GM19193 (cell line): Measurements from ENCODE around the gene ATG14.

Source experiments
- POLR2A ChIP-seq: IDR thresholded peaks from 4 replicates; pipeline ENCODE4 v1.6.1; 2011; ENCODE audit not compliant: insufficient read depth, insufficient read length; ENCODE audit errors: extremely low read depth

Gene ATG14, protein sequence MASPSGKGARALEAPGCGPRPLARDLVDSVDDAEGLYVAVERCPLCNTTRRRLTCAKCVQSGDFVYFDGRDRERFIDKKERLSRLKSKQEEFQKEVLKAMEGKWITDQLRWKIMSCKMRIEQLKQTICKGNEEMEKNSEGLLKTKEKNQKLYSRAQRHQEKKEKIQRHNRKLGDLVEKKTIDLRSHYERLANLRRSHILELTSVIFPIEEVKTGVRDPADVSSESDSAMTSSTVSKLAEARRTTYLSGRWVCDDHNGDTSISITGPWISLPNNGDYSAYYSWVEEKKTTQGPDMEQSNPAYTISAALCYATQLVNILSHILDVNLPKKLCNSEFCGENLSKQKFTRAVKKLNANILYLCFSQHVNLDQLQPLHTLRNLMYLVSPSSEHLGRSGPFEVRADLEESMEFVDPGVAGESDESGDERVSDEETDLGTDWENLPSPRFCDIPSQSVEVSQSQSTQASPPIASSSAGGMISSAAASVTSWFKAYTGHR

DNA sequence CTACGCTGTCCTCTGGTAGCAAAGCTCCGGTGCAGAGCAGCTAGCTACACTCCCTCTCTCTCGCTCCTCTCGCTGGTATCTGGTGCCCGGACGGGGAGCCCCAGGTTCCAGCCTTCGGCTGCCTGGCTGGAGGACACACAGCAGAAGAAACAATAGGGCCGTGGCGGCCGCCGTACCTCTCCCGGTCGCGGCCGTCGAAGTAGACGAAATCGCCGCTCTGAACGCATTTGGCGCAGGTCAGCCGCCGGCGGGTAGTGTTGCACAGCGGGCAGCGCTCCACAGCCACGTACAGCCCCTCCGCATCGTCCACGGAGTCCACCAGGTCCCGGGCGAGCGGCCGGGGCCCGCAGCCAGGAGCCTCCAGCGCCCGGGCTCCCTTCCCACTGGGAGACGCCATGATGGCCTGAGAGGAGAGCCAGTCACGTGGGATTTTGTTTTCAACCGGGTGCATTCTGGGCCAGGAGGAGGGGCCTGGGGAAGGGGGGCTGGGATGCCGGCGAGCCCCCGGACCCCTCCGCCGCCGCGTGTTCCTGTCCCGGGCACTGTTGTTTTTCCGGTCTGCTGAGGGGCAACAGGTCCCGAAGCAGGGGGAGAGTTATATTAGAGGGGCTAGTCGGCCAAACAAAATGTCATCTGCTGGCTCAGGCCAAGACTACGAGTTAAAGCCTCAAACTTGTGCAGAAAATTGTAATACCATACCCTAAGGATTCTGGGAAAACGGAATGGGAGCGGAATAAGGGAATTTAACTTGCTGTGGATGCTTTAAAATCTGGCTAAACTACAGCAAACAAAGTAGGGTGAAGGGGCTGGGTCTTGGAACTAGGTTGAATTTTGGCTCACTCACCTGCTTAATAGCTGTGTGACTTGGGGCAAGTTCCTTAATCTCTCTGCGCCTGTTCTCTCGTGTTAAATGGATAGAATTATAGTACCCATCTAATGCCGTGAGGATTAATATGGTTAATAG, at the start of gene ATG14:
ATG14 (minus strand) TSS at position 405 of the 964 bp plus-strand sequence; CDS start at position 397, 8 bp downstream.
- peak; percentile 76 for TF ChIP-seq POLR2A

DNA sequence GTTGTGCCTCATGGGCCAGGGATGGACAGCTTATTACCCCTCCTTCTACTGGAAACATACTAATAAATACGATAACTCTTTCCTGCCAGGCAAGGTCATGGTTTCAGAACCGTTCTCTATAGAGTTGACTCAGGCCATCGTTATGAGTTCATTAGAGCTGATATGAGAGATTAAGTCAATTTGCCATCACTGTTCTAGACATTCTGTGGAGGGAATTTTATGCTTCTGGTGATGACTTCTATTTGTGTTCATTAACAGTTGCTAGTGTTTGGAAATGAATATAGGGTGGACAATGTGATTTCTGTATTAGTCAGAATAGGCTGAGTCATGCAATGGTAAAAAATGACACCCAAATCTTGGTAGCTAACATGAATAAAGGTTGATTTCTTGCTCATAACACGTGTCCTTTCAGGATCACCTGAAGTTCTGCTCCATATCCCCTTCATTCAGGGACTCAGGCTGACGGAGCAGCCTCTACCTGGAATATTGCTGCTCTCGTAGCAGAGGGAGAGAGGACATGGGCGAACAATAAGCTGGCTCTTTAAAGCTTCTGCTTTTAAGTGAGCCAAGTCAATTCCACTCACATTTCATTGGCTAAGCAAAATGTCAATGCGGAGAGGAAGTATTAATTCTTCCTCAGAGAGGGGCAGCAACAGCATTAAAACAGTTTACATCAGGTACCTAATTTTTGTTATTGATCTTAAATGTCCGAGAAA, 47.3 kb upstream of the ATG14 start:
- TF ChIP-seq POLR2A: no peak

DNA sequence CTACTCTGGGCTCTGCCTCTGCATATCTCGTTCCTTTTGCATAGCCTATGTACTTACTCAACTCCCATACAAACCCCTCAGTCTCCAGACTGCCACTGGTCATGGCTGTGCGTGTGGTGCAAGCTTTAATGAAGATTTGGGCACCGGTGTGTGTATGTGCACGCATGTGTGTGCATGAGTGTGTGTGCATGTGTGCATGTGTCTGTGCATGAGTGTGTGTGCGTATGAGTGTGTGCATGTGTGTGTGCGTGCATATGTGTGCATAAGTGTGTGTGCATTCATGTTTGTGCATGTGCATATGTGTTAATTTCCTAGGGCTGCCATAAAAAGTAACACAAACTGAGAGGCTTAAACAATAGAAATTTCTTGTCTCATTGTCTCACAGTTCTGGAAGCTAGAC, 45.9 kb upstream of the ATG14 start:
- no peak for TF ChIP-seq POLR2A

DNA sequence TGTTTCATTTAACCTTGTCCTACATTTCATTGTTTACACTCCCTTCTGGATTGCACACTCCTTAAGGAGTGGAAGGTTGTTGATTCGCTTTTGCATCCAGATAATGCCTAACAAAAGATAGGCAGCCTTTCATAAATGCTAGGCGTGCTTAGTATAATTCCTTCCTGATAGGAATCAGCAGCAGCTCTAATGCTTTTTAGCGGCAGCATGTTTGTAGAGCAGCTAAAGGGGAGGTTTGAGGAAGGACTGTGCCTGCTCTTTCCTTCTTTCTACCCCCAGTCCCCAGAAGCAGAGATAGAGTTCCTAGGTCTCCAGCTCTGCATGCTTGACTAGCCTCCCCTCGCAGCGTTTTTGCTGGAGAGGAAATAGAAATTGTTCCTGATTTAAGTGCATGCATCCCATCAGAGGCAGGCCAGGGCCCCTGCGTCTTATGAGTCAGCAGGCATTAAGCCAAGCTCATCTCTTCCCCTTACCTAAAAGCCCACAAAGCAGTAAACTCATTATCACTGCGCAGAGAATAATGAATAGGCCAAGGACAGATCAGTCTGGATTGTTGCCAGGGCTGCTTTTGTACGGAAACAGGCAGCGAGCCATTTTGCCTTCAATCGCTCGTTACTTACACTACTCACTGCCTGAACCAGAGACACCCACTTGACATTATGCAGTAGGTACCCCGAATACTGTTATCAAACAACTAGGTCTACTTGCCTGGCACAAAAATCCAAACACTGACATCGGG, 42.8 kb upstream of the ATG14 start:
- no peak for TF ChIP-seq POLR2A

DNA sequence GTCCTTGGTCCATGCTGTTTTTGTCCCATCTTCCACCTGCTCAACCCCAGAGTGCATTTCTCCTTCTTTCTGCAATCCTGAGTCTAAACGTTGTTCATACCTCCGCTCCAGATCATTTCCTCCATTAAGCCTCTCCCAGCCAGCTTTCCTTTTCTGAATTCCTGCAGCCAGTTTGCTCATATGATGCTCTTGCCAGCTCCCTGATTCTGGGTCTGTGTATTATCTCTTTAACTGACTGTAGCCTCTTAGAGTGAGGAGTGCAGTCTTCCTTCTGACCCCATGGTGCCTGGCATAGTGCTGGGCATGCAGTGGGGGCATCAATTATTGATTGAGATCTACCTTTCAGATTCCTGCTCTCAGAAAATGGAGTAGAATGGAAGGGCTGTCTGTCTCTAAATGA, 40.3 kb upstream of the ATG14 start:
- TF ChIP-seq POLR2A: no peak

DNA sequence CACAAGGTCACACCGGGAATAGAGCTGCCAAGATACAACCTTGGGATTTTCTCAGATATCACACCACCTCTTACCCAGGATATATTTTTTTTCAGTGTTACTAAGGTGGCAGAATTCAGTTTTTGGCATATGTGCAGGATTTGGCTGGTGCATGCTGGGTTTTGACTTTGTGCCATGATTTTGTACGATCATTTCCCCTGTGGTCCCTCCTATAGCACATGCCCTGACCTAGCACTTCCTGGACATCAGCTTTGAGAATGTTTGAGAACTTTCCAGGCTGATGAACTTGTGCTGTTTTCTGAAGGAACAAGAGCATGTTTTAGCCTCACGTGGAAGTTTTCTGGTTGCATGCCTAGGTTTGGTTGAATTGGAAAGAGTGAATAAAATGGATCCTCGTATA, 39.8 kb upstream of the ATG14 start:
- TF ChIP-seq POLR2A: no peak

DNA sequence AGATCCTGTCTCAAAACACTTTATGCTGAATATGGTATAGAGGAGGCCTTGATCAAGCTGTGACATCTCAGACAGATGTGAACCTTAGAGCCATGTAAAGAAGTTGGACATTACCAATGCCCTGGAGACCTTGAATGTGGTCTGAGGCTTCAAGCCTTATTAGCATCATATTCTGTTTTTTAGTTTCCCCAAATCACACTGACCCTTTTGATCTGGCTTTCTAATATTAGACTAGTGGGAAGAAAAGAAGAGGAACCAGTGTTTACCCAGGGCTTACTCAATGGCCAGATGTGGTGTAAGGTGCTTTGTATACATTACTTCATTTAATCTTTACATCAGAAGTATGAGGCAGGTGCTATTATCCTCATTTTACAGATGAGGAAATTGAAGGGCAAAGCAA, 39.4 kb upstream of the ATG14 start:
- TF ChIP-seq POLR2A: no peak

DNA sequence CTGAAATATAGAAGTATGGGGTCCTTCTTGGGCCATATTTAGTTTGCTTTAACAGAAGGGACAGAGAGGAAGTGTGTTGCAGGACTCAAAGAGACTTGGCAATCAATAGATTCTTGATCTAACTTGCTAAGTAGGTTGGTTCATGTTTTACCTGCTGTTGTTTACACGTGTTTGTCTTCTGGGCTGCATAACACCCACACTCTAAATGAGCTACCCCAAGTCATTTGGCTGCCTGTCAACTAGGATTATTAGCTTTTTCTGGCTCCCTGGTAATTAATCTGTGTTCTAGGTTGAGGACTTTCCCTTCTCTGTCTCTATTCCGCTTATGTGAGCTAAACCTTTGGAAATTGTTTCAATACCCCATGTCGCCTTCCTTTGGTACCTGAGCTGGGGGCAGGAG, 38.9 kb upstream of the ATG14 start:
- TF ChIP-seq POLR2A: no peak

DNA sequence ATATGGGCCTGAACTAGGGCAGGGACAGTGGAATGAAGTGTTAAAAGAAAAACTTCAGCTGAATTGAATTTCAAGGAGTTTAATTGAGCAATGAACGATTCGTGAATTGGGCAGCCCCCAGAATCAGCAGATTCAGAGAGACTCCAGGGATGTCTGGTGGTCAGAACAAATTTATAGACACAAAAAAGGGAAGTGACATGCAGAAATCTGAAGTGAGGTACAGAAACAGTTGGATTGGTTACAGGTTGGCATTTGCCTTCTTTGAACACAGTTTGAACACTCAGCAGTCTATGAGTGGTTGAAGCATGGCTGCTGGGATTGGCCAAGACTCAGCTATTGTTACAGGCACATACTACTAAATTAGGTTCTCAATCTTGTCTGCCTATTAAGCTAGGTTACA, 38.5 kb upstream of the ATG14 start:
- TF ChIP-seq POLR2A: no peak

DNA sequence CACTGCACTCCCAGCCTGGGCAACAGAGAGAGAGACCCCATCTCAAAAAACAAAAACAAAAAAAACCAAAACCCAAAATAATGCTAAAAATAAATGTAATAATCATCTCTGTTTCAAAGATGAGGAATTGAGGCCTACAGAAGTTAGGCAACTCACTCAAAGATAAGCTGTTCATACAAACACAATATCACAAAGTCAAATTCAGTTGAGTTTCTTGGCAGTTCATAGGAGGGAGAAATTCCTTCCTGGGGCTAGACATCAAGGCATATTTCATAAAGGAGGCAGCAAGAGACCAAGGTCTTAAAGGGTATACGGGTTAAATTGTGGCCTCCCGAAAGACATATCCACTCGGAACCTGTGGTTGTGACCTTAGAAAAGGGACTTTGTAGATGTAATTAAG, 37.5 kb upstream of the ATG14 start:
- no peak for TF ChIP-seq POLR2A

DNA sequence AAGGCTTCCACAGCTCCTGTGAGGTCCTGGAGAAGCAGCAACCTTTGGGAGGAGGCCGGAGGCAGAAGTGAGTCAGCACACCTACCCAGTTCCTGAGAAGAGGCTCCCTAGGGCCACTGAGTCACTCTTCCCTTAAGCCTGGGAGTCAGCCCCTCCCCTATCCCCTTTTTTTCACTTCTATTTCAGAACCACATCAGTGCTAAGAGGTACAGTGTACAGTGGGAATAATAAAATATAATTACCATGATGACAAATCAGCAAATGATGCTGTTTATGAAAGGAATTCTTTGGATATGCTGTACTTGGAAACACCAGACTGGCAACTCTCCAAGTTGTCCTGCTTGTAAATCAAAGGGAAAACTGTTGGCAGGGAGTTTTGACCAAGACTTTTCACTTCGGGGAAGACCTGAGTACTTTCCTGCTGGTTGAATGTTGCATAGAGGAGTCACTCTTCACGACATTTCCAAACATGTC, 36.5 kb upstream of the ATG14 start:
- TF ChIP-seq POLR2A: no peak

DNA sequence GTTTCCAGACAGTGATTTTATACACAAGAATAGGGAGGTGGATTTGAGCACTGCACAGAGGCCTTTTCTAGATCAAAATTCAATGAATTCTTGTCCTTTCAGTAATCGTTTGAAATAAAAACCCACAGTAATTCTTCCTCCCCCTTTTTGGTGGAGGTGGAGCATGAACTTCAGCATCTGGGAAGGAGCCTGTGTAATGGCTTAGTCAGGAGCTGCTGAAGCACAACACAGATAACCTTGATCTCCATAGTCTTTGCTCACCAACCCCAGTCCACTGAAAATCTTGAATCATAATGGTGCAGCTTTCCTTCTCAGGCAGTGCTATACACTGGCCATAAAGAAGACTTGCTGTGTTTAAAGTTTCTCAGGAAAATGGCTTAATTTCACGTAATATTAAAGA, 35.2 kb upstream of the ATG14 start:
- TF ChIP-seq POLR2A: no peak

DNA sequence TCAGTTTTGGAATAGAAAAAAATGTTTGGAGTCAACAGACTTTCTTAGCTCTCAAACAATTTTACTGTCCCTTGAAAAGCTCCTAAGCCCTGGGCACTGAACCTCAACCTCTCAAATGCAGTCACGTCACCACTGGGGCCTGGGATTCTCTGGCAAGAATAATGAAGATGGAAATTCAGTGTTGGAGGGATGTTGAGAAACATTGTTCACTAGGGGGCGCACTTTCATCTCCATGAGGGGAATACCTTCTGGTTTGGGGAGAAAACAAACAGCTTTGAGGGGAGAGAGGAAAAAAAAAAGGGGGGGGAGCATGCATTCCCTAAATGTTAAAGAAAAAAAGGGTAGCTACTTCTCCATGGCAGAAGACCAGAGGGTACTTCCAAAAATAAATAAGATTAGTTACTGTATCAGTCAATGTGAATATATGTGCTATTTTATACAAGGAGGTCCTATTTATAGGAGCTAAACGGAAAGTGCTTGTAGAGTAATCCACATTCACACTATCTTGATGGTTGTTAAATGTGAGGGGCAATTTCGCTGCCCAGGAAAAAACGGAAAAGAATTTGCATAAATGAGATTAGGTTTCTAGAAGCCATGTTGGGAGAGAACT, 34.6 kb upstream of the ATG14 start:
- TF ChIP-seq POLR2A: no peak

DNA sequence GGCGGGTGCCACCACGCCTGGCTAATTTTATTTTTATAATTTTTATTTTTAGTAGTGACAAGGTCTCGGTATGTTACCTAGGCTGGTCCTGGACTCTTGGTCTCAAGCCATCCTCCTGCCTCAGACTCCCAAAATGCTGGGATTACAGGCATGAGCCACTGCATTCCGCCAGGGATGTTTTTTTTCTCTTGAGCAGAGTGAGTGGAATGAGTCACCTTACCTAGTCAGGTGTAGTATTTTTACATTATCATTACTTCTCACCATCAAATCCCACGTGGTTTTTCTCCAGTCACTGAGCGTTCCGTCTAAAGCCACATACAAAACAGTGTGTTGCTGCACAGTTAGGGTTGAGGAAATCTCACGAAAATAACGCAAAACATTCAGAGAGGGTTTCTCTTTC, 29.7 kb upstream of the ATG14 start:
- no peak for TF ChIP-seq POLR2A
